Activated T-cell treated with anti-CD3 and anti-CD28 coated beads for 1 hour (primary cell): Measurements from ENCODE around the gene SSNA1.

ENCODE experiments used
- DNase-seq: peaks from one replicate; pipeline ENCODE4 v3.0.0-alpha.2; 2020; ENCODE audit warnings: low read depth

Gene SSNA1

GRCh38 chr9:137188490-137189296 lies at the start of gene SSNA1, which contains the start of gene ANAPC2:
Gene SSNA1, plus strand, starts transcription at chr9:137188676. Its CDS starts 51 bp downstream, at chr9:137188727.
Gene ANAPC2, minus strand, starts transcription at chr9:137188560. Its CDS starts 28 bp downstream, at chr9:137188532.
- peak; percentile 93 for DNase-seq

- DNase-seq: no peak
Measured at GRCh38 chr9:137138722-137139467, 49.6 kb upstream of the SSNA1 start, which contains the start of gene GRIN1. Gene GRIN1, plus strand, starts transcription at chr9:137139154. Its CDS starts 333 bp downstream, at chr9:137139487.

- no peak for DNase-seq
Measured at GRCh38 chr9:137139468-137140150, 48.9 kb upstream of the SSNA1 start.

- DNase-seq: no peak
Measured at GRCh38 chr9:137140151-137141012, 48.1 kb upstream of the SSNA1 start.

- DNase-seq: no peak
Measured at GRCh38 chr9:137141050-137141810, 47.2 kb upstream of the SSNA1 start.

GRCh38 chr9:137141976-137142936 lies 46.2 kb upstream of the SSNA1 start:
- no peak for DNase-seq

- DNase-seq: no peak
Measured at GRCh38 chr9:137143459-137143858, 45.0 kb upstream of the SSNA1 start.

GRCh38 chr9:137145731-137146526 lies 42.5 kb upstream of the SSNA1 start:
- no peak for DNase-seq

- DNase-seq: no peak
Measured at GRCh38 chr9:137146527-137146918, 42.0 kb upstream of the SSNA1 start.

GRCh38 chr9:137147091-137147792 lies 41.2 kb upstream of the SSNA1 start:
- no peak for DNase-seq

GRCh38 chr9:137147793-137148160 lies 40.7 kb upstream of the SSNA1 start:
- no peak for DNase-seq

- no peak for DNase-seq
Measured at GRCh38 chr9:137148242-137148641, 40.2 kb upstream of the SSNA1 start.

GRCh38 chr9:137148661-137149060 lies 39.8 kb upstream of the SSNA1 start:
- DNase-seq: no peak

- DNase-seq: no peak
Measured at GRCh38 chr9:137149363-137149762, 39.1 kb upstream of the SSNA1 start.

GRCh38 chr9:137149942-137150616 lies 38.4 kb upstream of the SSNA1 start:
- no peak for DNase-seq

- DNase-seq: no peak
Measured at GRCh38 chr9:137150617-137151457, 37.6 kb upstream of the SSNA1 start.
